Gastrocnemius medialis (tissue), 4 donors: ENCODE measurements around the gene SIKE1.

Experiments
- CTCF ChIP-seq, 5 experiments: fragments of 450-650 bp in 3 of 5; fragments of 200-600 bp in 2 of 5; sonication (generic) in 2 of 5; IDR thresholded peaks in 4 of 5; conservative IDR thresholded peaks in 1 of 5; 1 replicate in 4 of 5; 2 replicates in 1 of 5; pipeline ENCODE4 v1.5.1; 2016 to 2019; ENCODE audit warnings: antibody characterized with exemption in 5 of 5, mild to moderate bottlenecking in 3 of 5, moderate library complexity in 3 of 5
- POLR2A ChIP-seq, 2 donors: fragments of 450-650 bp; IDR thresholded peaks; one replicate each; pipeline ENCODE4 v1.6.1; 2017; ENCODE audit warnings: antibody characterized with exemption in 2 of 2, mild to moderate bottlenecking in 2 of 2, moderate library complexity in 2 of 2

GRCh38 chr1:114720492-114720891 is 60.0 kb downstream of the SIKE1 start:
- TF ChIP-seq CTCF (IDR thresholded peaks at IDR 0.05 in 4 of 5, conservative IDR thresholded peaks at IDR 0.05 in 1 of 5) (no peak), POLR2A (IDR thresholded peaks at IDR 0.05) (no peak)
